ENCODE results near the gene C12orf75. TPM values are rescaled to one million over a fixed set of nuclear protein-coding genes. Genes with fewer than 3 reads are reported as not detected.

The C12orf75 gene
- total and polyA plus RNA-seq, 10 of the 15 experiments (the other 5 are each of a cell fraction or from before 2014, with no cell fraction given), result 40.7 to 411 (median 159) TPM

DNA sequence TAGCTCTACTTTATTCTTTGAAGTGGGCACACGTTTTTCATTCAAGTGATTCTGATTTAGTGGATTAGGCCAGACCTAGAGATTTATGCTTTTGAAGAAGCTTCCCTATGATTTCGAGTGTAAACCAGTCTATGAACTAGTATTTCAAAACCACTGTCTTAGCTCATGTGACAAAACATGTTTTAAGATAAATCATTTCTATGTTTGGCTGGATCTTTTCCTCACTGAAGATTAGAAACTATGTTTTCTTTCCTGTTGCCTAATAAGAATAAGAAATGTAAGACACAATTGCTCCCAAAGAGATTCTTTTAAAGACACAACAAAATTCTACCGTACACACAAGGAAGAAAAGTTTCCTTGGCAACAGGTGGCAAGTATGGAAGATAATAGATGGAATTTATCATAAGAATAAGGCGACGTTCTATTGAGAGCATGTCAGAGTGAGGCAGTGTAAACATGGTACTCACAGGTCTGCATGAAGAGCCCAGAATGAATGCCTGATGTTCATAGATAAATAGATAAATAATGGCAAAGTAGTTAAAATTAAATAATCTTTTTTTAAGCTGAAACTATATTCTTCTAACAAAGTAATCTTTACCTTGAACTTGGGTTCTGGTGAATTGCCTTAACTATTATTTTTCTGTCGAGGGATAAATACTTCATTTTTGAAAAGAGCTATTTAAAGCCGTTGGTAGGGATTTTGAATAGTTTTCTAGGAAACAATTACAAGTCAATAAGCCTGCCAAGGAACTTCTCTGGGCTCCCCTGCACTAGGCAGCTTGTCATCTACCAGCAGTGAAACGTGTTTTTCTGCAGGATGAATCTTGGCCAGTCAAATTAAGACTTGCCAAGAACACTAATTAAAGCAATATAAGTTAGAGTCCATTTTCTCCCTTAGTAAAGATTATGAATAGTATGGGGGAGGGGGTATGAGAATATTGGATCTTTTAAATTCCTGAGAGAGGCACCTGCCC is 34.1 kb upstream of the C12orf75 start:
- FAIRE-seq (no peak), ATAC-seq (no peak), DNase-seq (ENCODE audit: low read depth, low spot score) (no peak)
- CTCF ChIA-PET, result interaction anchor here (0.9 to 1.7 kb wide), 6 partner anchors 9 to 87 kb away, joined by 3 to 6 read pairs (median 4); no protein-coding TSS in a partner anchor
- WGBS (ENCODE audit: insufficient coverage, insufficient replicate concordance, low lambda C conversion rate, missing lambda C conversion rate), result 32% methylated on average over 8 of the region's 8 CpGs
- RAD21 ChIA-PET (ENCODE audit: unreplicated experiment), result no interaction called here
- Histone ChIP-seq H3K36me3 (ENCODE audit: control insufficient read depth in 2 of 2, insufficient read depth in 2 of 2, low read length in 1 of 2) (no peaks in the 10 kb centered on the region), H3K27me3 (replicated peaks in 1 of 2; ENCODE audit: control insufficient read depth in 2 of 2, insufficient read depth in 2 of 2, low read length in 1 of 2) (no peaks in the 10 kb centered on the region), H3K4me1 (ENCODE audit: control insufficient read depth, insufficient read depth, low read length) (no peaks in the 10 kb centered on the region), H3K4me2 (ENCODE audit: control insufficient read depth, insufficient read depth) (no peak overlapping the region), H3K9me3 (replicated peaks; ENCODE audit: control insufficient read depth, insufficient read depth, low read length) (peaks cover 1% of the 10 kb centered on the region; the same call in 1 of the 3 replicates), H3K9ac (ENCODE audit: control insufficient read depth, insufficient read depth, low read length) (no peak overlapping the region), H3K4me3 (no peak overlapping the region), H4K20me1 (ENCODE audit: control insufficient read depth, insufficient read depth) (no peaks in the 10 kb centered on the region), H3K79me2 (ENCODE audit: control insufficient read depth, insufficient read depth, low read length) (no peaks in the 10 kb centered on the region), H3K27ac (ENCODE audit: control insufficient read depth, insufficient read depth) (no peak overlapping the region), H2AFZ (ENCODE audit: control insufficient read depth, low read depth, low read length) (no peak overlapping the region)
- POLR2A ChIA-PET, result no interaction called here
- TSS peak; percentile 23 for BruUV-seq (replicated peaks)
- SMC1A ChIA-PET (ENCODE audit: uncharacterized antibody, unreplicated experiment), result interaction anchor here (0.6 to 2.1 kb wide), 4 partner anchors 9 to 99 kb away, joined by 3 to 6 read pairs (median 5); no protein-coding TSS in a partner anchor
- TF ChIP-seq POLR2AphosphoS2 (IDR thresholded peaks at IDR 0.05; ENCODE audit: low read depth, low read length), result no peak
- TF ChIP-seq CBFB (IDR thresholded peaks at IDR 0.05; ENCODE audit: low read depth), result no peak
- TF ChIP-seq FOS (IDR thresholded peaks at IDR 0.05; ENCODE audit: borderline replicate concordance, extremely low read depth, insufficient read length), result no peak
- TF ChIP-seq CREM (IDR thresholded peaks at IDR 0.05; ENCODE audit: low read depth), result no peak
- TF ChIP-seq MTA2 (IDR thresholded peaks at IDR 0.05; ENCODE audit: low read depth), result no peak
- TF ChIP-seq RAD21 (IDR thresholded peaks at IDR 0.05; ENCODE audit: insufficient read depth, low read depth, low read length), result no peak
- TF ChIP-seq STAT3 (IDR thresholded peaks at IDR 0.05; ENCODE audit: low read depth, low read length), result no peak
- TF ChIP-seq SREBF1 (IDR thresholded peaks at IDR 0.05; ENCODE audit: low read length), result no peak
- TF ChIP-seq E2F8 (IDR thresholded peaks at IDR 0.05; ENCODE audit: low read depth, partially characterized antibody), result no peak
- TF ChIP-seq ZBTB11 (CRISPR knock-in tag; IDR thresholded peaks at IDR 0.05), result no peak
- no peak for TF ChIP-seq IRF4 (IDR thresholded peaks at IDR 0.05; ENCODE audit: low read depth, low read length)
- TF ChIP-seq GABPA (IDR thresholded peaks at IDR 0.05; ENCODE audit: low read depth), result no peak
- no peak for TF ChIP-seq HDGF (IDR thresholded peaks at IDR 0.05)
- no peak for TF ChIP-seq CHD1 (IDR thresholded peaks at IDR 0.05; ENCODE audit: low read depth, low read length)
- TF ChIP-seq ZBED1 (IDR thresholded peaks at IDR 0.05; ENCODE audit: borderline replicate concordance), result no peak
- in situ Hi-C loops (cut with MboI), result no loop called here
- intact Hi-C loops (cut with micrococcal nuclease; ENCODE audit: unreplicated experiment), result no loop called here
